HEK293T (cell line): ENCODE data around the gene TNFRSF21.

Experiments
- ELF4 ChIP-seq: fragments of 450-650 bp; IDR thresholded peaks from 2 replicates; pipeline ENCODE4 v1.6.1; 2017; ENCODE audit warnings: antibody characterized with exemption
- SP1 ChIP-seq: fragments of 450-650 bp; IDR thresholded peaks from 2 replicates; pipeline ENCODE4 v1.6.1; 2017
- TARDBP ChIP-seq: fragments of 450-650 bp; IDR thresholded peaks from 2 replicates; pipeline ENCODE4 v1.6.1; 2016

GRCh38 chr6:47308552-47309290 lies 984 bp downstream of the TNFRSF21 start:
- TF ChIP-seq SP1 (no peak), ELF4 (no peak), TARDBP (no peak)
